ENCODE data around the gene ARFRP1.
"Not testable (repeated sequence)": the region's sequence is repeated elsewhere in the genome, so short reads cannot be mapped to it uniquely, and the experiment has no call there.

Gene ARFRP1

DNA sequence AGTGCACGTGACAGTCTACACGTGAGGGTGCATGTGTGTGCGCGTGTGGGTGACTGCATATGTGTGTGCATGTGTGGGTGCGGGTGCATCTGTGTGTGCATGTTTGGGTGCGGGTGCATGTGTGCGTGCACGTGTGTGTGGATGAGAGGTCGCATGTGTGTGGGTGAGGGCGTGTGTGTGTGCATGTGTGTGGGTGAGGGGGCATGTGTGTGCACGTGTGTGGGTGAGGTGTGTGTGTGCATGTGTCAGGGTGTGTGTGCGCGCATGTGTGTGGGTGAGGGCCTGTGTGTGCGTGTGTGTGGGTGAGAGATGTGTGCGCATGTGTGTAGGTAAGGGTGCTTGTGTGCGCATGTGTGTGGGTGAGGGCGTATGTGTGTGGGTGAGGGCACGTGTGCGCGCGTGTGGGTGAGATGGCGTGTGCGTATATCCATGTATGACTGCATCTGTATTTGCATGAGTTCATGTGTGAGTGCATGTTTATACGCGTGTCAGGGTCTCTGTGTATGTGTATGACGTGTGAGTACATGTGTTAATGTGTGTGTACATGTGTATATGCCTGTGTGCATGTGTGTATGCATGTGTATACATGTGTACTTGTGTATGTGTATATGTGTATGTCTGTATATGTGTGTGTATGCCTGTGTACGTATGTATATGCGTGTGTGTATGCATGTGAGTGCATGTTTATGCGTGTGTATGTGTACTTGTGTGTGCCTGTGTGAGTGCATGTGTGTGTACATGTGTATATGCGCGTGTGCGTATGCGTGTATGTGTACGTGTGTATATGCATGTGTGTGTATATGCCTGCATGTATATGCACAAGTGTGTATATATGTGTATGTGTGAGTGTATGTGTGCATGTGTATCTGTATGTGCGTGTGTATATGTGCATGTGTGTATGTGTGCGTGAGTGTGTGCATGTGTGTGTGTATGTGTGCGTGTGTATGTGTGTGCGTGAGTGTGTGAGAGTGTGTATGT, 24.6 kb upstream of the ARFRP1 start:
- DNase-seq = no peak

DNA sequence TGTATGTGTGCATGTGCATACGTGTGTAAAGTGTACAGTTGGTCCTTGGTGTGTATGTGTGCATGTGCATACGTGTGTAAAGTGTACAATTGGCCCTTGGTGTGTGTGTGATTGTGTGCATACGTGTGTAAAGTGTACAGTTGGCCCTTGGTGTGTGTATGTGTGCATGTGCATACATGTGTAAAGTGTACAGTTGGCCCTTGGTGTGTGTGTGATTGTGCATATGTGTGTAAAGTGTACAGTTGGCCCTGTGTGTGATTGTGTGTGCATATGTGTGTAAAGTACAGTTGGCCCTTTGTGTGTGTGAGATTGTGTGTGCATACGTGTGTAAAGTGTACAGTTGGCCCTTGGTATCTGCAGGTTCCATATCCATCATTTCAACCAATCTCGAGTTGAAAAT, 23.6 kb upstream of the ARFRP1 start:
- no peak for DNase-seq

DNA sequence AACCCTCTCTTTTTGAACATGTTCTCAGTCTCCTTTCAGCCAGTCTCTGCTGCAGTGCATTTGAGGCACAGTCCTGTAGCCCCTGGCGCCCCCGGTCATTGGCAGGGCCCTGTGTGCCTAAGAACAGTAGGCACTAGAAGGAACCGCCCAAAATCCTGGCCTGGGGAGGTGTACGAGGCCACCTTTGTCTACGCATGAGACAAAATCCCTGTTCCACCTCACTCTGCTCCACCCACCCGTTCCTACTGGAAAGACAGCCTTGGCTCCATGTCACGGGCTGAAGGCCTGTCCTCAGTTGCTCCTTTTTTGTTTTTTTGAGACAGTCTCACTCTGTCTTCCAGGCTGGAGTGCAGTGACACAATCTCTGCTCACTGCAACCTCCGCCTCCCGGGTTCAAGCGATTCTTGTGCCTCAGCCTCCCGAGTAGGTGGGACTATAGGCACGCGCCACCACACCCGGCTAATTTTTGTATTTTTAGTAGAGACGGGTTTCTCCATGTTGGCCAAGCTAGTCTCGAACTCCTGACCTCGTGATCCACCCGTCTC, 22.5 kb upstream of the ARFRP1 start:
- not testable (repeated sequence) for DNase-seq

DNA sequence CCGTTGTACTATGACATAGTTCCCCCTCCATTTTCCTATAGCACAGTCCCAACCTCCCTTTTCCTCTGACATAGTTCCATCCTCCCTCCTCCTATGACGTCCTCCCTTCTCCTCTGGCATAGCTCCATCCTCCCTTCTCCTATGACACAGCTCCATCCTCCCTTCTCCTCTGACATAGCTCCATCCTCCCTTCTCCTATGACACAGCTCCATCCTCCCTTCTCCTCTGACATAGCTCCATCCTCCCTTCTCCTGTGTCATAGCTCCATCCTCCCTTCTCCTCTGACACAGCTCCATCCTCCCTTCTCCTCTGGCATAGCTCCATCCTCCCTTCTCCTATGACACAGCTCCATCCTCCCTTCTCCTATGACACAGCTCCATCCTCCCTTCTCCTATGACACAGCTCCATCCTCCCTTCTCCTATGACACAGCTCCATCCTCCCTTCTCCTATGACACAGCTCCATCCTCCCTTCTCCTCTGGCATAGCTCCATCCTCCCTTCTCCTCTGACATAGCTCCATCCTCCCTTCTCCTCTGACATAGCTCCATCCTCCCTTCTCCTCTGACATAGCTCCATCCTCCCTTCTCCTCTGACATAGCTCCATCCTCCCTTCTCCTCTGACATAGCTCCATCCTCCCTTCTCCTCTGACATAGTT, 15.3 kb upstream of the ARFRP1 start:
- not testable (repeated sequence) for DNase-seq

DNA sequence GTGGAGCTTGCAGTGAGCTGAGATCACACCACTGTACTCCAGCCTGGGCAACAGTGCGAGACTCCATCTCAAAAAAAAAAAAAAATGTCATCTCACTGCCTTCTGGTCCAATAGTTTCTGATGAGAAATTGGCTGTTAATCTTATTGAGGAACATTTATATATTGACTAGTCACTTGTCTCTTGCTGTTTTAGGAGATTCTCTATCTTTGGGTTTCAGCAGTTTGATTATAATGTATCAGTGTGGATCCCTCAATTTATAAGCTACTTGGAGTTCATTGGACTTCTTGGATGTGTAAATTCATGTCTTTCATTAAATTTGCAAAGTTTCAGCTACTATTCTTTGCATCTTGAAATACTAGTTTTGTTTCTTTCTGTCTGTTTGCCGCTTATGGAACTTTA, 11.2 kb upstream of the ARFRP1 start:
- DNase-seq = no peak

DNA sequence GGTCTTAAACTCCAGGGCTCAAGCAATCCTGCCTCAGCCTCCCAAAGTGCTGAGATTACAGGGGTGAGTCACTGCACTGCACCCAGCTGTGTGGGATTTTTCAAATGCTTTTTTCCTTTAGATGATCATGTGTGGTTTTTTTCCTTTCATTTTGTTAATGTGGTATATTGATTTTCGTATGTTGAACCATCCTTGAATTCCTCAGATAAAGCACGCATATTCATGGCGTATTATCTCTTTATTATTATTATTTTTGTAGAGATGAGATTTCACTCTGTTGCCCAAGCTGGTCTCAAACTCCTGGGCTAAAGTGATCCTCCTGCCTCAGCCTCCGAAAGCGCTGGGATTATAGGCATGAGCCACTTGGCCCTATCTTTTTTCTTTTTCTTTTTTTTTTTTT, 7.1 kb upstream of the ARFRP1 start:
- DNase-seq = no peak

DNA sequence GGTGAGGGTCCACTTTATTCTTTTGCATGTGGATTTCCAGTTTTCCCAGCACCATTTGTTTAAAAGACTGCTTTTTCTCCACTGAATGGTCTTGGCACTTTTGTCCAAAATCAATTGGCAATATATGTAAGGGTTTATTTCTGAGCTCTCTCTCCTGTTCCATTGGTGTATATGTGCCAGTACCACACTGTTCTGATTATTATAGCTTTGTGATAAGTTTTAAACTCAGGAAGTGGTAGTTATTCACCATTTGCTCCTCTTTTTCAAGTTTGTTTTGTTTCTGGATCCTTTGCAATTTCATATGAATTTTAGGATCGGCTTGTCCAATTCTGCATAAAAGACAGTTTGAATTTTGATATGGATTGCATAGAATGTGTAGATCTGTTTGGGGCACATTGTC, 4.4 kb upstream of the ARFRP1 start:
- no peak for DNase-seq

DNA sequence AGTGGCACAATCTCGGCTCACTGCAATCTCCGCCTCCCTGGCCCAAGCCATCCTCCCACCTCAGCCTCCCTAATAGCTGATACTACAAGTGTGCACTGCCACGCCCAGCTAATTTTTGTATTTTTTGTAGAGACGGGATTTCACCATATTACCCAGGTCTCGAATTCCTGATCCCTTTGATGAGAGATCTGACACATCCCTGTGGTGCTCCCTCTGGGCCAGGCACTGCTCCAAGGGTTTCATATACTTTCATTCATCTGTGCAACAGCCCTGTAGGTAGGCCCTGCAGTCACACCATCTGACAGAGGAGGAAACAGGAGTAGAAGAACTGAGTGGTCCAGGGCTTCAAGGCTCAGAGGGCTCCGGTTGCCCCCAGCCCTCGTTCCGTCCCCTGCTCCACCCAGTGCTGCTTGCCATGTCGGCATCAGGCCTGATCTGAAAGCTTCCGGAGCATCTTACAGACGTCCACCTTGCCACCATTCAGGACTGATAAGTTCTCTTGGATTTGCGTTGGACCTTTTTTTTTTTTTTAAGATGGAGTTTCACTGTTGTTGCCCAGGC, 3.4 kb upstream of the ARFRP1 start:
- DNase-seq = no peak

DNA sequence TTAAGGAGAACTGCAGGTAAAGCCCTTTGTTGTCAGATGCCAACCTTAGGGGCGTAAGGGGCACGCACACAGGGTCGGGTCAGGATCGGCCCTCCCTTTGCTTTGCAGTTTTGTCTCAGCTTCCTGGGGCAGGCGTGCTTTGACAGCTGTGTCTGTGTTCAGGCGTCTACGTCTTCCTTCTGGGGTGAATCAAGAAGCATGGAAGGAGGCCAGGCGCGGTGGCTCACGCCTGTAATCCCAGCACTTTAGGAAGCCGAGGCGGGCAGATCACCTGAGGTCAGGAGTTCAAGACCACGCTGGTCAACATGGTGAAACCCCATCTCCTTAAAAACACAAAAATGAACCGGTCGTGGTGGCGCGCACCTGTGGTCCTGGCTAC, 1.4 kb upstream of the ARFRP1 start:
- no peak for DNase-seq

DNA sequence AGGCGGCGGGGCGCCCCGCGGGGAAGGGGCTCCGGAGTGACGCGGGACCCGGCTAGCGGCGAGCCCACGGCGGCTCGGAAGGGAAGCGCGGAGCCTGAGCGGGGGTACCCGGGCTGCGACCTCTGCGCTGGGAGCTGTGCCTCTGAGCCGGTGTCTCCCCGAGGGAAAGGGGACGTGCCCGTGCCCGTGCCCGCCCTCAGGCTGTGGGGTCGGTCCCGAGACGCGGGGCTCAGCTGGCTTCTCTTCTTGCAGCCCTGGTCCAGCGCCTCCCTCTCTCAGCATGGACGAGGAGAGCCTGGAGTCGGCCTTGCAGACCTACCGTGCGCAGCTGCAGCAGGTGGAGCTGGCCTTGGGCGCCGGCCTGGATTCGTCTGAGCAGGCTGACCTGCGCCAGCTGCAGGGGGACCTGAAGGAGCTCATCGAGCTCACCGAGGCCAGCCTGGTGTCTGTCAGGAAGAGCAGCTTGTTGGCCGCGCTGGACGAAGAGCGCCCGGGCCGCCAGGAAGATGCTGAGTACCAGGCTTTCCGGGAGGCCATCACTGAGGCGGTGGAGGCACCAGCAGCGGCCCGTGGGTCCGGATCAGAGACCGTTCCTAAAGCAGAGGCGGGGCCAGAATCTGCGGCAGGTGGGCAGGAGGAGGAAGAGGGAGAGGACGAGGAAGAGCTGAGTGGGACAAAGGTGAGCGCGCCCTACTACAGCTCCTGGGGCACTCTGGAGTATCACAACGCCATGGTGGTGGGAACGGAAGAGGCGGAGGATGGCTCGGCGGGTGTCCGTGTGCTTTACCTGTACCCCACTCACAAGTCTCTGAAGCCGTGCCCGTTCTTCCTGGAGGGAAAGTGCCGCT, 749 bp upstream of the ARFRP1 start:
- no peak for DNase-seq

DNA sequence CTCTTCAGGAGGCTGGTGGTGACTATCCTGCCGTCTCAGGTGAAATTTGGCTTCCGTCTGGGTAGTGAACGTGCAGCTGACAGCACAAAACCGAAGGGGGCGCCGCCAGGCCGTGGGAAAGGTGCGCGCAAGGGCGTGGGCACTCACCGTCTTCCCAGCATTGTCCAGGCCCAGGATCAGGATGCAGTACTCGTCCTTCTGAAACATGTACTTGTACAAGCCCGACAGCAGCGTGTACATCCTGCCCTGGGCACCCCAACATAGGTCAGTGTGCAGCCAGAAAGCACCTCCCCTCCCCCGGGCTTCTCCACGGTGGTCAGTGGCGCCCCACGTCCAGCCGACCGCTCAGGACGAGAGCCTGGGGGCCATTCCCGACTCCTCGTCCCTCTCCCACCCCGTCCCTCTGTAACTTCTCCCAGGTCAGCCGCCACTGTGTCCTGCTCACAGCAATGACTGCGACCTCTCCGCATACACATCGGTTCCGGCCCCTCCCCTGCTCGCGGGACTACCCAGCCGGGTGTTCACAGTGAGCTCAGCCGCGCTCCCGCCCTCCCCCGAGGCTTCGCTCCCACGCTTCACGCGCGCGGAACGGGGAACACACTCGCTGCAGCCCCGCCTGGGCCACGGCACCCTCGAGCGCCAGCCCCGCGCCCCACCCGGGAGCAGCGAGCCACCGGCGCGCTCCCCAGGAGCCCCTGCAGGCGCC, 771 bp downstream of the ARFRP1 start:
- DNase-seq = peak; percentile 71

DNA sequence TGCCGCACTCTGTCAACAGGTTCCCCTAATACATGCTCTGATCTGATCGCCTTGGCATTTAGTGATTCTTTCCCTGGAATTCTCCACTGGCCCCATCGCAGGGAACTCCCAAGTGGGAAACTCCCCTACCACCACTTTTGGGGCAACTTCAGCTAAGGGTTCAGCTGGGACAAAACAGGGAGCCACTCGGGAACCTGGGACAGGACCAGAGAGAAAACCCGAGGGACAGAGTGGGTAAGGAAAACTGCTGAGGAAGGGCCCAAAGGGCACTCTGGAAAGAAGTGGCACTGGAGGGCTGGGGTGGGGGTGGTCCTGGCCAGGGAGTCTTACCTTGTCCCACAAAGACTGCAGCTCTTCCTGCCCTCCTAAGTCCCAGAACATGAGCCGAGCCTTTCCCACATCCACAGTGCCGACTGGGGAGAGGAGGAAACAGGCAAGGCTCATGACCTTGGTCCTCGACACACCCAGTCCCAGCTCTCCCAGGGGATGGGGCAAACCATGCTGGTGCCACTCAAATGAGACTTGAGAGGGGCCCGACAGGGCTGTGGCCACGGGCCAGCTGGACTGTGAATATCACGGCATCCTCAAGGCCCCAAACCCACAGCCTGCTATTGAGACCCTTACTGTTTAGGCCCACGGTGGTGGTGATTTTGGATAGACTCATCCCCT, 1.6 kb downstream of the ARFRP1 start:
- DNase-seq = no peak

DNA sequence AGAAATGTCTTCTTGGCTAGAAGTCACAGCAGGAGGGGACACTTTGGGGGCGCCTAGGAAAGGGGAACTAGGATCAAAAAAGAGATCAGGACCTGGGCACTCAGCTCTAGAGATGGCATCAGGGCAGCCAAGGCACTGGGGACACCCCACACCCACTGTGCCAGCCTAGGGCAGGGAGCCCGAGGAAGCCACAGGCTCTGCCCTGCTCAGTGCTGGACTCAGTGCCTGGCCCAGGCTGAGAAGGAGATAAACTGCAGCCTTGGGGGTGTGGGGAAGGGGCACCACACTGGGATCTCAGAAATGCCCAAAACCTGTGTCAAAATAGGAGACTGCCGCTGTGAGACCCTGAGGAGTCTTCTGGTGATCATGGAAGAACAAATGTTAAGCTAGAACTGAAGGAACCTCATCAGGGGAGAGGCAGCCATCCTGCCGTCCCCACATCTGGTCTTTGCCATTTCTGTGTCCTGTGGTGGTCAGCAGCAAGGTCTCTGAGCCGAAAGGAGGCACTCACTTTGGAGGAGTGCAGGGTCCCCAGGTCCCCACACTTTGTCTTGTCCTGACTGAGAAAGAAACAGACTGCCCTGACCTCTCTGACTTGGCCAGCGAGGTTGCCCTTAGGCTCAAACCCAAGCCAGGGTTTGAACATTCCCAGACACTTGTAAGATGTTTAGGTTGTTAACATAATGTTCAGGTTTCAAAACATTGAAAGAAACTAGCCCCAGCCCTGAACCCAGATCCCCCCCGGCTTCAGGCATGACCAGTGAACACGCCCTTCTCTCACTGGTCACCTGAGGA, 2.3 kb downstream of the ARFRP1 start:
- no peak for DNase-seq

DNA sequence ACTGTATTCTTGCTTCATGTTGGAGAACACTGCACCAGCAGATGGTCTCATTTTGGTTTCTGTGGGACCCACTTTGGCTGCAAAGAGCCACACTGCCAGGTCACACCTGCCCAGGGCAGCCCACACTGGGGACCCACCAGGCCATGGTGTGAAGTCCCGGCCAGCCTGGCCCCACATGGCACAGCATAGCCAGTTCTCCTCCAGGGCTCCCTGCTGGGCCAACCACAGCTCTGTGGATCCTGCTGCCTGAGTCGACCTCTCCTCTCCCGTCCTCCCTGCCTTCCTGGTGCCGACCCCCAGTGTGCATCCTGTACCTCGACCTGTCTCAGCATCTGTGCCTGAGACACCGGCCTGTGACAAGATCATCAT, 3.0 kb downstream of the ARFRP1 start:
- DNase-seq = no peak

DNA sequence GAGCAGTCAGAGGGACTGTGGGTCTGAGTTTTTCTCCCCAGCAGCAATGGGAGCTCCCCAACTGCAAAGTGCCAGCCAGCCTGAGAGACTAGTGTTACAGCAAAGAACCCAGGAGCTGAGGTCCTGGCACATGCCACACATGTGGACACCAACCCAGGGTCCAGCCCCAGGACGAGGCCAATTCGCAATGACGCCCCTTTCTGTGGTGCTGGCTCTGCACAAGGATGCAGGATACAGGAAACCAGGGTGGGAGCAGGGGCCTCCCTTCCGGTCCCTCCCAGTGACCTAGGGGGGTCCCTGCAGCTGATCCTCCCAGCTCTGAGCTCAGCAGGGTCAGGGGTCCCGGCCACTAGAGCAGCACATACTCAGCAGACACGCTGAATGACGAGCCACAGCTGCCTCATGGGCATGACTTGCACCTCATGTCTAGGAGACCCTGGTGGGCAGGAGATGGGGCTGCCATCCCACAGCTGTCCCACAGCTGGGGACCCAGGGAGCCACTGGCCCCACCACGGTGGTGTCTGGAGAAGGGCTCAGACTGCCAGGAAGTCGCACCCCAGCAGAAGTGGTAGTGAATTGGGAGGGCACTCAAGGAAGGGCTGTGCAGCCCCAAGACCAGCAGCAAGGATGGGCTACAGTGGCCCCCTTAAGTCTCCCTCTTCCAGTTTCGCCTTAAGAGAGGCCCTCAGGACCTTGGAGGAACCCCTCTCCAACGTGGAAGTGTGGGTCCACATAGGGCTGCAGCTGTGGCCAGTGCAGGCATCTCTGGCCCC, 3.6 kb downstream of the ARFRP1 start:
- DNase-seq = no peak

DNA sequence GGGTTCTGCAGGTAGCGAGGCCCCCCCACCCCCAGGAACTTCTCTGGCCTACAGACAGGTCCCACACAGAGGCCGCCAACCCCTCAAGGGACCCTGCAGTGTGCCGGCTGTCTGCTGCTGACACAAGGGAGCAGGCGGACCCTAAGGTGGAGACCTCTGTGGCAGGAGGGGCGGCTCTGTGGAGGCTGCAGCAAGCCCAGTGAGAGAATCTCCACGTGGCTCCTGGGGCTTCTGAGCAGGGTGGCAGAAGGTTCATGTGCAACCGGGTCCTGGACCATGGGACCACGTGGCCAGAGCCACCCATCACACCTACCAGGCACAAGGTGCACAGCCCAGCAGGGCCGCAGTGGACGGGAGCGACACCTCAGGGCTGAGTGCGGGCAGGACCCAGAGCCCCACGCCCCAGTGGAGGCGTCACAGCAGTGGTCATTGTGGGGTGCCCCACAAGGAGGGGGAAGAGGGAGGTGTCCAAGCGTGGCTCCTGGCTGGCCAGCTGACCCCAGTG, 4.3 kb downstream of the ARFRP1 start:
- DNase-seq = no peak

DNA sequence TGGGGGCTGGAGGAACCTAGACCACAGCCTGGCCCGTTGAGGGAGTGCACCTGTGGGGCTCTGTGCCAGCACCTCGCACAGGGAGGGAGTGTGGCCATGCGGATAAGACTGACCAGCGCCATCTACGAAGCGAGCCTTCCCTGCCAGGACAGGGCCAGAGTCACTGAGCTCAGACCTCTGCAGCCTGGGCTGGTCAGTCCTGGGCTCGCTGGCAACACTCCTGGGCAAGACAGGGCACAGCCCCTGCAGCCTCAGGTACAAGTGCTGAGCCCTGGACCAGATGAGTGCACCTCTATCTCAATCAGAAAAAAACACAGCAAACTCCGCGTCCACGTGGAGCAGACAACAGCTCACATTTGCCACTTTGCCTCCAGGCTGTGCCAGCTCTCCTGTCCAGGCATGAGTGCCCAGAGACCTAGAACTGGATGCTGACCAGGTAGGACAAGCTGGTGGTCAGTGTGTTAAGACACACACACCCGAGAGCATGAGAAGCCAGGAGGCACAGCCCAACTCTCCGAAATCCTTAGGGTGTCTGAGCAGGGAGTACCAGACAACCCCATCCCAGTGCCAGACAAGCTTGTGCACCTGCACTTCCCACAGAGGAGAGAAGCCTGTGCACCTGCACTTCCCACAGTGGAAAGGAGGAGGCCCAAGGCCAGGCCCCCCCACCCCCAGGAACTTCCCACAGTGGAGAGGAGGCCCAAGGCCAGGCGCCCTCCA, 4.9 kb downstream of the ARFRP1 start:
- no peak for DNase-seq

DNA sequence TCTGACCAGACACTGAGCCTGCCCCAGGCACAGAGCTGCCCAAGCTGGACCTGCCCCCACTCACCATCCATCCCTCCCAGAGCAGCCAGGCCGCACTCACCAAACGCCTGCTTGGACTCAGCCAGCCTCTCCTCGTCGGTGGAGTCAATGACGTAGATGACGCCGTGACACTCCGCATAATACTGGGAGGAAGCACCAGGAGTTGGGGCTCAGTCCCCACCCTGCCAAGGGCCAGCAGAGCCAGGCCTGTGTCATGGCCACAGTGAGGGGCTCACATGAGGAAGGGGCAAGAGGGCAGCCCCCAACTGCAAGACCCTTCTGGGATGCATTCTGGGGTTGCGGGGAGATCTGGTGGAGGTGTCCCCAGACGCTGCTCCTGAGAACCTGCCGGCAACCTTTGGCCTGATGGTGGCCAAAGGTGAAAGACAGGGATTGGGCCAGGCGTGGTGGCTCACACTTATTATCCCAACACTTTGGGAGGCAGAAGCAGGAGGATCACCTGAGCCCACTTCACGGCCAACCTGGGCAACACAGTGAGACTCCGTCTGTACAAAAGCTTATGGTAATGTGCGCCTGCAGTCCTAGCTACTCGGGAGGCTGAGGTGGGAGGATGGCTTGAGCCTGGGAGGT, 5.6 kb downstream of the ARFRP1 start:
- no peak for DNase-seq
